Spinal cord (tissue), 10 donors: ENCODE results near the gene NPIPA5. TPM values are rescaled to one million over a fixed set of nuclear protein-coding genes. Genes with fewer than 3 reads are reported as not detected.
"Not testable (repeated sequence)": the region's sequence is repeated elsewhere in the genome, so short reads cannot be mapped to it uniquely, and the experiment has no call there.

Experiments used
- DNase-seq, 6 donors: peaks; one replicate each; pipeline versions ENCODE4 v3.0.0 to v3.0.0-alpha.2; 2013 to 2015; ENCODE audit warnings: low spot score in 6 of 6, low read depth in 4 of 6
- H3K27ac ChIP-seq: one replicate; pipeline ENCODE4 v1.5.1; 2013; ENCODE audit warnings: low read depth, low read length, control low read depth
- H3K27me3 ChIP-seq: one replicate; pipeline ENCODE4 v1.6.1; 2013; ENCODE audit warnings: low read length; ENCODE audit not compliant: control insufficient read depth, insufficient read depth
- H3K36me3 ChIP-seq: one replicate; pipeline ENCODE4 v1.6.1; 2013; ENCODE audit warnings: low read length; ENCODE audit not compliant: control insufficient read depth, insufficient read depth
- H3K4me1 ChIP-seq: one replicate; pipeline ENCODE4 v1.6.1; 2013; ENCODE audit warnings: low read length; ENCODE audit not compliant: control insufficient read depth, insufficient read depth
- H3K4me3 ChIP-seq: one replicate; pipeline ENCODE4 v1.5.1; 2013; ENCODE audit warnings: low read depth, low read length, control low read depth
- H3K9me3 ChIP-seq: one replicate; pipeline ENCODE4 v1.6.1; 2013; ENCODE audit warnings: low read length; ENCODE audit not compliant: control insufficient read depth, insufficient read depth
- WGBS: methylation state at CpG from one replicate; pipeline ENCODE4 v1.1.5; 2013; ENCODE audit warnings: missing lambda C conversion rate; ENCODE audit not compliant: insufficient coverage; 5-methylcytosine and 5-hydroxymethylcytosine counted together
- polyA plus RNA-seq, 2 donors: library from polyadenylated mRNA; unstranded; fragments of 120-200 nt; gene quantifications; one replicate each; pipeline ENCODE4 v1.2.1, GENCODE V29; 2013; ENCODE audit not compliant: insufficient read length in 2 of 2
- total RNA-seq, 2 donors: library from RNA; depleted of rRNA in 1 of 2; stranded (reverse); fragments of 120-200 nt in 1 of 2; fragments of >200 nt in 1 of 2; gene quantifications; one replicate each; pipeline versions ENCODE4 v1.2.3 to v1.2.4, GENCODE V29; 2013 to 2014
- donor health status: healthy.

NPIPA5 gene
- total and polyA plus RNA-seq, 4 donors = 0.69 to 56.2 (median 28.5) TPM

DNA sequence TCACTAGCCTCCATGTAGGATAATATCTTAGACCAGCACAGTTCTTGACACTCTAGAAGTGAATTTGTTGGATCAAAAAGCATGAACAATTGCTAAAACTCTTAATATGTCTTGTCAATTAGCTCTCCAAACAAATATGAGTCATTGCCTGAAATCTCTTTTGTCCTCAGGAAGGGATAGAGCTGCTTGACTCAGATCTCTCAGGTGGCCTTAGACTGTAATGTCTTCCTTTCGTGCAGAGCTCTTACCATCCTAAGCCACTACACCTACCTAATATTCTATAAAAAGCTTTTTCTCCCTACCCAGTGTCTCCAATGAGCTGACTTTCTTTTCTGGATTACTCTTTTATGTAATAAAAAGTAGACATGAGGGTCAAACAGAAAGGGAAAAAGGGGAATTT, 63.5 kb downstream of the NPIPA5 start:
- H3K9me3 ChIP-seq, H3K27ac ChIP-seq, H3K4me3 ChIP-seq, H3K36me3 ChIP-seq, DNase-seq, H3K4me1 ChIP-seq, H3K27me3 ChIP-seq: not testable (repeated sequence)
- WGBS = no CpG with 5 or more reads among the region's 1 CpG

Other genes with a start within 250 kb of the NPIPA5 start
- 10 to 100 TPM in 1 of 2 donors, 1 to 10 TPM in 1; 7.5 to 10.7 TPM for gene MPV17L, start 17.5 kb upstream of the NPIPA5 start, total RNA-seq
- 10 to 100 TPM; 10.9 to 17.2 TPM for gene MPV17L, start 17.5 kb upstream of the NPIPA5 start, polyA plus RNA-seq
- 100 to 1,000 TPM in 1 of 2 donors, 10 to 100 TPM in 1; 70.7 to 102 TPM for gene BMERB1, start 56.3 kb upstream of the NPIPA5 start, total RNA-seq
- gene BMERB1, start 56.3 kb upstream of the NPIPA5 start, polyA plus RNA-seq = 100 to 1,000 TPM; 252 to 266 TPM